RPMI7951 (cell line): ENCODE data around the gene ABCD1. TPM values are rescaled to one million over a fixed set of nuclear protein-coding genes. Genes with fewer than 3 reads are reported as not detected.

Experiments used
- DNase-seq: peaks from one replicate; pipeline ENCODE4 v3.0.0-alpha.2; 2012; ENCODE audit warnings: low read depth
- total RNA-seq: library from RNA; depleted of rRNA; stranded (reverse); fragments of >200 nt; shearing (Covaris generic); gene quantifications from 2 replicates; pipeline ENCODE4 v1.2.3, GENCODE V29; 2014; rRNA removed

Gene ABCD1
- total RNA-seq, 1 experiment from 2014 or later = 7.0 TPM

DNA sequence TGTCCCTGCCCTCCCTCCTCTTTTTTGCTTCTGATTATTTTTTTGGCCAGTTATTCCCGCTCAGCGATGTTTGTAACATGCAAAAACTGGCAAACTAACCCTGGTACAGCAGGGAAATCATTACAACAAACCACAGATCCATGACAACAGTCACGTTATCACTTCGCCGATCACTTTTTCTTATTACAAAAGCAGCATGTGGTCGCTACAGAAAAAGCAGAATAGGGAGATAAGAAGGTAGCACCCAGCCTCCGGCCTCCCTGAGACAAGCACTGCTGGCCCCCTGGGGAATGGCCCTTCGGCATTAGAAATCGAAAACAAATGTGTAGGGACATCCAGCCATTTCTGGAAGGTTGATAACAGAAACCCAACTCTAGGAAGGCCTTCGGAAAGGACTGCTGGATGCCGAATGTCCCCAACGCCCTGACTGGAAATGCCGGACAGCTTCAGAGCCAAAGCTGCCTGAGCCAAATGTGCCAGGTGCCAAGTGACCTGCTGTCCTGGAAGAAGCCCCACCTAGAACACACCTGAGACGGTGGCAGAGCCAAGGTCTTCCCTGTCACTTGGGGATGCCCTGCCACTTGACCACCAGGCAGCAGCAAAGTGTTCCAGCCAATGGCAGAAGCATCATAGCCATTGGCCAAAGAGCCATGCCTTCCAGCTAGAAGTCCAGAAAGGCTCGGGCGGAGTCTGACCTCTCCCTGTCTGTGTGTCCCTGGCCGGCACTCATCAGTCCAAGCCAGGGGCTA is 66.6 kb downstream of the ABCD1 start:
- no peak for DNase-seq

DNA sequence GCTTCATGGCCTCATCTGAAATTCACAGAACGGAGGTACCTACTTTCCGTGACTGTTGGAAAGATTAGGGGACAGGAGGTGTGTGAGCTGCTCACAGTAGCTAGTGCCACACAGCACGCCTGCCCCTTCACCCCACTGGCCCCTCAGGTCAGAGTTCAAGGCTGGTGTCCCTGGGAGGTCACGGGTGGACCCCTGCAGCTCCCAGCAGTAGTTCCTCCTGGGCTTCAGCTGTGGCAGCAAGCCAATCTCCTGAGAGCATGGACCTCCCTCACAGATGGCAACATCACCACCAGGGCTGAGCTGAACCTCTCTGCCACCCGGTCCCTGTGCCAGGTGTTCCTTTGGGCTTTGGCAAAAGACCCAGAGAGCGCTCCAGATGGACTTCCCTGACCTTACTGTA is 67.7 kb downstream of the ABCD1 start:
- no peak for DNase-seq

DNA sequence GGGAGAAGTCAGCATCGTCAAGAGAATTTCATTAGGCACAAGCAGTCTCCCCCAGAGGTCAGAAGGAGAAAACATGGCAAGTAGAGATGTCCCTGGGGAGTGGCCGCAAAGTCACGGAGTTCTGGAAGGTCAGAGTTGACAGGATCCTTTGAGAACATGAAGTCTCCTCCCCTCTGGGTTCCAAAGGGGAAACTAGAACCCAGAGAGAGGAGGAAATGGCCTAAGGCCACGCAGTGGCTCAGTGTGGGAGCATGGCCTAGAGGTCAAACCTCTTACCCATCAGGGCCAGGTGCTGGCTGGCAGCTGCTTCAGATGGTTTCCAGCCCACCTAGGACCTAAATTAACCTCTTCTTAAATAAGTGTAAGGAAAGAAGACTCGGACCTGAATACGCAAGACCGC is 68.6 kb downstream of the ABCD1 start:
- DNase-seq = no peak

Other genes with a start within 250 kb of the ABCD1 start
- 6.6 and 6.8 TPM in 2 replicates for gene BGN, start 229.9 kb upstream of the ABCD1 start, total RNA-seq
- not detected in 2 replicates for gene ATP2B3, start 207.2 kb upstream of the ABCD1 start, total RNA-seq
- gene CCNQ, start 125.7 kb upstream of the ABCD1 start, total RNA-seq = 27.2 and 28.1 TPM in 2 replicates
- gene DUSP9, start 77.7 kb upstream of the ABCD1 start, total RNA-seq = 0.20 TPM in 1 of 2 replicates, not detected in the other
- gene PNCK, start 51.0 kb upstream of the ABCD1 start, total RNA-seq = not detected in 2 replicates
- gene SLC6A8, start 36.9 kb upstream of the ABCD1 start, total RNA-seq = 4.7 and 5.2 TPM in 2 replicates
- 128 and 135 TPM in 2 replicates for gene BCAP31, start 469 bp upstream of the ABCD1 start, total RNA-seq
- 2.0 and 3.8 TPM in 2 replicates for gene PLXNB3, start 39.4 kb downstream of the ABCD1 start, total RNA-seq
- gene SRPK3, start 56.2 kb downstream of the ABCD1 start, total RNA-seq = 0.12 and 1.1 TPM in 2 replicates
- gene IDH3G, start 69.5 kb downstream of the ABCD1 start, total RNA-seq = 67.7 and 69.4 TPM in 2 replicates
- gene SSR4, start 69.8 kb downstream of the ABCD1 start, total RNA-seq = 203 and 247 TPM in 2 replicates
- 0.12 and 0.68 TPM in 2 replicates for gene PDZD4, start 105.7 kb downstream of the ABCD1 start, total RNA-seq
- gene L1CAM, start 161.3 kb downstream of the ABCD1 start, total RNA-seq = 49.5 and 58.9 TPM in 2 replicates
- 0.20 TPM in 1 of 2 replicates, not detected in the other for gene AVPR2, start 179.8 kb downstream of the ABCD1 start, total RNA-seq
- 0.29 and 1.9 TPM in 2 replicates for gene ARHGAP4, start 201.4 kb downstream of the ABCD1 start, total RNA-seq
- 96.4 and 136 TPM in 2 replicates for gene NAA10, start 210.2 kb downstream of the ABCD1 start, total RNA-seq
- 1.7 and 1.9 TPM in 2 replicates for gene RENBP, start 219.8 kb downstream of the ABCD1 start, total RNA-seq
- gene HCFC1, start 247.0 kb downstream of the ABCD1 start, total RNA-seq = 21.6 and 23.6 TPM in 2 replicates
- 5.8 and 6.6 TPM in 2 replicates for gene TMEM187, start 247.9 kb downstream of the ABCD1 start, total RNA-seq